Activated T-helper 2 cell treated with anti-CD3 and anti-CD28 coated beads, Interferon-gamma antibody, Interleukin-2, Interleukin-4, amounts not matched to agents 10 μg/mL and 5 μg/mL and 100 μg/mL, durations not matched to agents 14 hours and 24 hours and 36 hours (primary cell): ENCODE measurements around the gene PCDHA1. TPM values are rescaled to one million over a fixed set of nuclear protein-coding genes. Genes with fewer than 3 reads are reported as not detected.

Experiments
- DNase-seq: peaks from one replicate; pipeline ENCODE4 v3.0.0; 2021; ENCODE audit warnings: low spot score
- H3K27ac Mint-ChIP-seq: one replicate; pipeline ENCODE4 v1.8.0; 2021; ENCODE audit warnings: mixed read lengths
- H3K27me3 Mint-ChIP-seq: one replicate; pipeline ENCODE4 v1.8.0; 2021; ENCODE audit warnings: low read depth, mixed read lengths
- H3K36me3 Mint-ChIP-seq: one replicate; pipeline ENCODE4 v1.8.0; 2021; ENCODE audit warnings: low read depth, mixed read lengths
- H3K4me1 Mint-ChIP-seq: one replicate; pipeline ENCODE4 v1.8.0; 2021; ENCODE audit warnings: low read depth, mixed read lengths
- H3K4me3 Mint-ChIP-seq: one replicate; pipeline ENCODE4 v1.8.0; 2021; ENCODE audit warnings: low read depth, mild to moderate bottlenecking, moderate library complexity, mixed read lengths
- H3K9me3 Mint-ChIP-seq: one replicate; pipeline ENCODE4 v1.8.0; 2021; ENCODE audit warnings: mixed read lengths
- intact Hi-C: fragments of 100-400 bp; cut with micrococcal nuclease; formaldehyde crosslinking; loops from one replicate; pipeline ENCODE4 v1.15.1; 2023
- total RNA-seq: library from RNA; stranded (reverse); gene quantifications from 2 replicates; pipeline ENCODE4 v1.2.3, GENCODE V29; 2022

Gene PCDHA1
- total RNA-seq, 1 donor from 2014 or later: not detected

DNA sequence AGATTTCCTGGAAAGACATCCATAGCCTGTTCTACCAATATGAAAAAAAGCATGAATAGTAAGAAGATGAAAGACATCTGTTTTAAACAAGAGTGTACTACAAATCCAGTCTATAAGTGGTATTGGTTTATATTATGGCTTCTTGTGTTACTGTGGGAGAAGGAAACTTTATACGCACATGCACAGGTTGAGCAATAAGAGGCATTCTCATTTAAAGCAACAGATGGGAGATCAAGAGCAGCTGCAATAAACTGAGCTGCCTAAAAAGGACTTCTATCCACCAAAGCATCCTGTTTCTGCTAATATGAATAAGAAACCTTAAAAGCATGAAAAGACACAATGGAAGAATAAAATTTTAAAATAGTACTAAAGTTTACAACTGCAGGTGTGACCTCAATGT lies 256.6 kb downstream of the PCDHA1 start:
- Mint-ChIP-seq H3K27ac (no peak overlapping the region), H3K4me1 (no peaks in the 10 kb centered on the region), H3K9me3 (peaks cover 3% of the 10 kb centered on the region), H3K27me3 (no peaks in the 10 kb centered on the region), H3K4me3 (no peak overlapping the region), H3K36me3 (no peaks in the 10 kb centered on the region)
- intact Hi-C loops: no loop called here
- DNase-seq: no peak

DNA sequence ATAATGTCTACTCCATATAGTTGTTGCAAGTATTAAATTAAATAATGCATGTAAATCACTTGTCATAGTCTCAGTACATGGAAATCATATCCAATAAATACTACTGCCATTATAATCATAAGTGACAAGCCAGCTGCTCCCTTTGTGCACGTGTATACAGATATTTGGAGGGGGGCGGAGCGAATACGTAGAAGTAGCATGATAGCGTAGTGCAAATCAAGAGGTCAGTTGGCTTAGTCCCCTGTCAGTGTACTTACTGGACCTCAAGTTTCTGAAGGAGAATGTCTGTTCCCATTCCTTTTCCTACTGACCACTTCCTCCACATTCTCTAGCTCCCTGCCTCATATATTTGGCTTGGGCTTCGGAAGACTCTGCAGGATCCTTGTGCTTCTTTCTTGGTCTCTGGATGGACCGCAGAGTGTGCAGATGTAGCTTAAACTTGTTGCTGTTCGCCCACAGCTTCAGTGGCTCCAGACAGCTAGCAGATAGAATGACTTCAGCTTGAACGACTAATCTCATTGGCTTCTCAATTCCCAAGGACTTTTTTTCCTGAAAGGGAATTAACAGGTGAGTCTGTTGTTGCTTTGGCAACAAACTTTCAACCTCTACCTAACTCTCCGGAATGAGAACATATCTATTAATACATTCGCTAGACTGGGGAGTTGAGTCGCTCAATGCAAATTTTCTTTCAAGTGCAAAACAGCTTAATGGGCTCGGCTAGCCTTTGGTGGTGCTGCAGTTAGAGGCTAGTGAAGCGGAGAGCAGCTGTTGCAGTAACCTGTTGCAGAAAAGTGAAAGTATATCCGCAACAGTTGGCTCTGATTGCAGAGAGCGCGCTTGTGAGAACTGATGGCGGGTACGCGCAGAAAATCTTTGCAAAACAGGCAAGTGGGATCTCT lies 264.9 kb downstream of the PCDHA1 start, which contains the start of gene PCDHB1:
TSS of gene PCDHB1 (plus strand) at position 753 of the 899 bp plus-strand sequence. CDS start at position 850, 97 bp downstream.
- H3K9me3 Mint-ChIP-seq: peaks cover 20% of the 10 kb centered on the region
- H3K4me1 Mint-ChIP-seq: no peaks in the 10 kb centered on the region
- no peak for DNase-seq
- H3K4me3 Mint-ChIP-seq: no peak within 1 kb of the TSS
- H3K27ac Mint-ChIP-seq: no peak within 1 kb of the TSS
- intact Hi-C loops: no loop called here
- no peaks in the 10 kb centered on the region for H3K27me3 Mint-ChIP-seq
- H3K36me3 Mint-ChIP-seq: no peaks in the 10 kb centered on the region

DNA sequence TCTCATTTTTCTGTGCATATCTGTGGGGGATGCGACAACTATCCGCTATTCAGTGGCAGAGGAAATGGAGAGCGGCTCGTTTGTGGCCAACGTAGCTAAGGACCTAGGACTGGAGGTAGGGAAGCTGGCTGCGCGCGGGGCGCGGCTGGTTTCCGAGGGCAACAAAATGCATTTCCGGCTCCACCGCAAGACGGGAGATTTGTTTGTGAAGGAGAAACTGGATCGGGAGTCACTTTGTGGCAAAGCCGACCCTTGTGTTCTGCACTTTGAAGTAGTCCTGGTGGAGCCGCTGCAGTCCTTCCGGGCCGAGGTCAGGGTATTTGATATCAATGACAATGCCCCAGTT lies 265.6 kb downstream of the PCDHA1 start:
- H3K27ac Mint-ChIP-seq: no peak overlapping the region
- no peak for DNase-seq
- no peak overlapping the region for H3K4me3 Mint-ChIP-seq
- no peaks in the 10 kb centered on the region for H3K4me1 Mint-ChIP-seq
- no peaks in the 10 kb centered on the region for H3K36me3 Mint-ChIP-seq
- peaks cover 20% of the 10 kb centered on the region for H3K9me3 Mint-ChIP-seq
- H3K27me3 Mint-ChIP-seq: no peaks in the 10 kb centered on the region
- intact Hi-C loops: no loop called here

Other genes with a start within 250 kb of the PCDHA1 start
- gene EIF4EBP3, start 238.5 kb upstream of the PCDHA1 start, total RNA-seq: 9.2 and 15.0 TPM in 2 replicates
- 45.9 and 48.2 TPM in 2 replicates for gene SRA1, start 228.7 kb upstream of the PCDHA1 start, total RNA-seq
- 15.1 and 17.9 TPM in 2 replicates for gene APBB3, start 221.5 kb upstream of the PCDHA1 start, total RNA-seq
- gene SLC35A4, start 221.3 kb upstream of the PCDHA1 start, total RNA-seq: 91.9 and 97.3 TPM in 2 replicates
- gene CD14, start 153.0 kb upstream of the PCDHA1 start, total RNA-seq: 0.39 TPM in 2 replicates
- 40.2 and 40.7 TPM in 2 replicates for gene TMCO6, start 146.7 kb upstream of the PCDHA1 start, total RNA-seq
- gene NDUFA2, start 138.5 kb upstream of the PCDHA1 start, total RNA-seq: 63.0 and 65.6 TPM in 2 replicates
- gene IK, start 138.3 kb upstream of the PCDHA1 start, total RNA-seq: 111 and 119 TPM in 2 replicates
- gene WDR55, start 121.2 kb upstream of the PCDHA1 start, total RNA-seq: 39.1 and 40.0 TPM in 2 replicates
- gene DND1, start 112.6 kb upstream of the PCDHA1 start, total RNA-seq: 3.2 and 3.5 TPM in 2 replicates
- gene HARS1, start 94.8 kb upstream of the PCDHA1 start, total RNA-seq: 107 and 110 TPM in 2 replicates
- gene HARS2, start 94.7 kb upstream of the PCDHA1 start, total RNA-seq: 28.0 and 30.1 TPM in 2 replicates
- 53.4 and 53.9 TPM in 2 replicates for gene ZMAT2, start 85.7 kb upstream of the PCDHA1 start, total RNA-seq
- not detected in 2 replicates for gene PCDHA2, start 8.7 kb downstream of the PCDHA1 start, total RNA-seq
- gene PCDHA3, start 14.9 kb downstream of the PCDHA1 start, total RNA-seq: not detected in 2 replicates
- gene PCDHA4, start 20.9 kb downstream of the PCDHA1 start, total RNA-seq: not detected in 2 replicates
- gene PCDHA5, start 35.5 kb downstream of the PCDHA1 start, total RNA-seq: not detected in 2 replicates
- gene PCDHA6, start 41.8 kb downstream of the PCDHA1 start, total RNA-seq: not detected in 2 replicates
- not detected in 2 replicates for gene PCDHA7, start 48.1 kb downstream of the PCDHA1 start, total RNA-seq
- not detected in 2 replicates for gene PCDHA8, start 55.0 kb downstream of the PCDHA1 start, total RNA-seq
- gene PCDHA9, start 62.2 kb downstream of the PCDHA1 start, total RNA-seq: not detected in 2 replicates
- gene PCDHA10, start 69.8 kb downstream of the PCDHA1 start, total RNA-seq: not detected in 2 replicates
- not detected in 2 replicates for gene PCDHA11, start 82.8 kb downstream of the PCDHA1 start, total RNA-seq
- not detected in 2 replicates for gene PCDHA12, start 89.2 kb downstream of the PCDHA1 start, total RNA-seq
- gene PCDHA13, start 96.0 kb downstream of the PCDHA1 start, total RNA-seq: not detected in 2 replicates
- not detected in 2 replicates for gene PCDHAC1, start 140.2 kb downstream of the PCDHA1 start, total RNA-seq
- gene PCDHAC2, start 180.3 kb downstream of the PCDHA1 start, total RNA-seq: not detected in 2 replicates